LNCaP clone FGC (cell line): ENCODE results near the gene MS4A15.

ENCODE experiments used
- DNase-seq: peaks from one replicate; pipeline ENCODE4 v3.0.0-alpha.2; 2011; ENCODE audit warnings: low read depth
- H3K4me3 ChIP-seq: 2 replicates; pipeline ENCODE4 v1.5.1; 2011; ENCODE audit warnings: mild to moderate bottlenecking, low read depth, low read length, control low read depth
- TF ChIP-seq, protein P1 (sequence below): IDR thresholded peaks from 2 replicates; pipeline ENCODE4 v1.5.1; 2012; ENCODE audit warnings: mild to moderate bottlenecking; ENCODE audit not compliant: control insufficient read depth, insufficient read depth; ENCODE audit errors: extremely low read depth

The MS4A15 gene

DNA sequence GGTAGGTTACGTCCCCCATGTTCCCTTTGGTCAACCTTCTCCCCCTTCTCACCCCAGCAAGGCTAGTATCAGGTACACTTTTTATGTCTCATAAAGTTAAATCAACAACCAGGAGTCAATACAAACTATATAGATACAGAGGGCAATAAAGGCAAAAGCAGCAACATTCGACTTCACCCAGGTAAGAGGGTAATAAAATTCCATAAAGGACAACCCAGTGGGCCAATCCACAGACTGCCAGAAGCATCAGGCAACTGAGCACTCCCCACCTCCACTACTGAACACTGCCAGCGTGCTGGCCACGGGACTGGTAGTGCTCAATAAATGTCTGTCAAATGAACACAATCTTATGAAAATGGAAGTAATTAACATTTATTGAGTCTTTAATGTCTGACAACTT lies 37.3 kb upstream of the MS4A15 start:
- TF ChIP-seq, protein P1, sequence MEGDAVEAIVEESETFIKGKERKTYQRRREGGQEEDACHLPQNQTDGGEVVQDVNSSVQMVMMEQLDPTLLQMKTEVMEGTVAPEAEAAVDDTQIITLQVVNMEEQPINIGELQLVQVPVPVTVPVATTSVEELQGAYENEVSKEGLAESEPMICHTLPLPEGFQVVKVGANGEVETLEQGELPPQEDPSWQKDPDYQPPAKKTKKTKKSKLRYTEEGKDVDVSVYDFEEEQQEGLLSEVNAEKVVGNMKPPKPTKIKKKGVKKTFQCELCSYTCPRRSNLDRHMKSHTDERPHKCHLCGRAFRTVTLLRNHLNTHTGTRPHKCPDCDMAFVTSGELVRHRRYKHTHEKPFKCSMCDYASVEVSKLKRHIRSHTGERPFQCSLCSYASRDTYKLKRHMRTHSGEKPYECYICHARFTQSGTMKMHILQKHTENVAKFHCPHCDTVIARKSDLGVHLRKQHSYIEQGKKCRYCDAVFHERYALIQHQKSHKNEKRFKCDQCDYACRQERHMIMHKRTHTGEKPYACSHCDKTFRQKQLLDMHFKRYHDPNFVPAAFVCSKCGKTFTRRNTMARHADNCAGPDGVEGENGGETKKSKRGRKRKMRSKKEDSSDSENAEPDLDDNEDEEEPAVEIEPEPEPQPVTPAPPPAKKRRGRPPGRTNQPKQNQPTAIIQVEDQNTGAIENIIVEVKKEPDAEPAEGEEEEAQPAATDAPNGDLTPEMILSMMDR, result no peak
- no peak overlapping the region for H3K4me3 ChIP-seq
- no peak for DNase-seq

DNA sequence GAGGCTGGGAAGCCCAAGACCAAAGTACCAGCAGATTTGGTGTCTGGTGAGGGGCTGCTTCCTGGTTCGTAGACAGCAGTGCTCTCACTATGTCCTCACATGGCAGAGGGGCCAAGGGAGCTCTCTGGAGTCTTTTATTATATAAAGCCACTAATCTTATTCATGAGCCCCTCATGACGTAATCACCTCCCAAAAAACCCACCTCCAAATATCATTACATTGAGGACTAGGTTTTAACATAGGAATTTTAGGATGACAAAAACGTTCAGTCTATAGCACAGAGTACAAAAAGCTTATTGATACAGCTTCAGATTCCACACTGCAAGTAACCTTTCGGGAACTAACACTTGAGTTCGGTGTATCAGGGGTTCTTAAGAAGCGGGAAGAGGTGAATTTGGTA lies 36.2 kb upstream of the MS4A15 start:
- H3K4me3 ChIP-seq, result no peak overlapping the region
- DNase-seq, result no peak
- TF ChIP-seq, protein P1, result no peak

DNA sequence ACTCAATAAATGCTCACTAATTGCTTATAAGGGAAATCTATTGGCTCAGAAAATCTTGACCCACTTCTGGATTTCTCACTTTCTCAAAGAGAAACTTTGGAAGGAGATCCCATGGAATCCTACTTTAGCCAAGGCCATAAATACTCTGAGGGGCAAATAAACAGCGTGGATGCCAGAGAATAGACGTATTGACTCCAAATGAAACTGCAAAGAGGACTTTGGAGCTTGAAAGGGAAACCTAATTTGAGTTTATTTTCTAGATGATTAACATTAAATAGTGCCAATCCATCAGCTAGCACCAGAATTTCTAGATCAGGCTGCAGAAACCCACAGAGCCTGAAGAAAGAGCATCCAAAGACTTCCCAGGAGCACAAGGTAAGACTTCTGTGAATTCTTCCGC lies 32.2 kb upstream of the MS4A15 start, which contains the start of gene MS4A18:
MS4A18 (plus strand) TSS at position 301 of the 400 bp plus-strand sequence.
- no peak within 1 kb of the TSS for H3K4me3 ChIP-seq
- TF ChIP-seq, protein P1, result no peak
- no peak for DNase-seq

GRCh38 chr11:60725592-60725991 lies 31.1 kb upstream of the MS4A15 start:
- no peak overlapping the region for H3K4me3 ChIP-seq
- TF ChIP-seq, protein P1, result no peak
- no peak for DNase-seq

DNA sequence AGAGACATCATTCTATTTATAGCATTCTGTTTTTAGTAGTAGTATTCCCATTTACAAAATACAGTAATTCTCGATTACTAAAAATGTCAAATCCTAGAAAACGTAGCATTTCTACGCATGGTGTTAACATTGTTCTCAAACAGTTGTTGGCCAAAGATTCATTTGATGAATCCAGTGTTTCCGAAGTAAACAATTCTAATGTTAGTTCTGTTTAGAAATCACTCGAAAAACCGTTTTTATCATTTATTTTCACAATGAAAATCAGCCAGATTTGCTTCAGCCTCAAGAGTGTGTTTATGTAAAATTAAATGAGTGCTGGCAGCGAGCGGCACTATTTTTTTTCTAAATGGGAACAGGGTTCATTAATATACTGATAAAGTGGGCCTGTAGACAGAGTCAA lies 25.1 kb upstream of the MS4A15 start:
- H3K4me3 ChIP-seq, result no peak overlapping the region
- DNase-seq, result no peak
- TF ChIP-seq, protein P1, result no peak

DNA sequence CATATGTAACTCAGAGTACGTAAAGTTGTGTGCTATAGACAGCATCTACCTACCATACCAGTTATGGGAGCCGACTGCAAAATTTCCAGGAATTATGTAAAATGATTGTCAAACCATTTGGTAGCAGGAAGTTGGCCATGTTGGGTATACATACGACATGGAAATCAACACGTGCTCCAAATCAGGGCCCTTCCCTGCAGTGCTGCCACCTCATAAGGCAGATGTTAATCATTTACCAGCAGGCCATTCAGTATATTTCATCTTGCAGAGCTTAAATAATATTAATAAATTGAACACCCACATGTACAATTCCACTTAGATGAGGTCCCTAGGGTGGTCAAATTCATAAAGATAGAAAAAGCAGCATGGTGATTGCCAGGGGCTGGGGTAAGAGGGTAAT lies 22.4 kb upstream of the MS4A15 start:
- DNase-seq, result no peak
- TF ChIP-seq, protein P1, result no peak
- no peak overlapping the region for H3K4me3 ChIP-seq

DNA sequence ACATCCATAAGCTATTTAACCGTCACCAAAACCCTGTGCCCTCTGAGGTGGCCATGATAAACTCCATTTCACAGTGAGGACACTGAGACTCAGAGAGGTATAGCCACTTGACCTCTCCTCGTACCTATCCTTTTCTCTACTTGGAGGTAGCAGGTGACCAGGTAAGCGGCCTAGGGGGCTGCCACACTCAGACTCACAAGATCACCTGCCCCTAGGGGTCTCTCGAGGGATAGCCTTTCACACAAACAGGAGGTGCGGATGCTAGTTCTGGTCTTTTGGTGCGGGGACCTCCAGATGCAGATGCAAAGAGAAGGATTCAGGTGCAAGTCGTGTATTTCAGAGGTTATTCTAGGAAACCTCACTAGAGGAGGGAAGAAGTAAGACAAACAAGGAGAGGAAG lies 17.6 kb upstream of the MS4A15 start:
- TF ChIP-seq, protein P1, result no peak
- no peak overlapping the region for H3K4me3 ChIP-seq
- no peak for DNase-seq
